Measurements from ENCODE around the gene GABRA4.

DNA sequence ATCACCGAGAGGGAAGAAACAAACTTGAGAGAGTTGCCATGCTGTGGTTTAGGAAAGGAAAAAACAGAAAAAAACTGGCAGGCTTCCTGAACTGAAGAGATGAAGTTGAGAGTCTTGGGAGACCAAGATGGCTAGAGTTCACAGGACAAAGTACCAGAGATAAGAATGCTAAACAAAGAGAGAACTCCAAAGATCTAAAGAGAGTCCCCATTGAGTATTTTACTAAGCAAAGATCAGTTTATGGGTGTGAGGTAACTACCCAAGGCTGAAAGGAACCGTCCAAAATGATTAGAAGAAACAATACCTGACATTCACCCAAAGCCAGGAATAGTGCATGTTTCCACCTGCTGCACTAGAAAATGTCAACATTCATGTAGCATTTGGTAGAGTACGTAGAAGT lies 62.5 kb downstream of the GABRA4 start:
- TF ChIP-seq POLR2A (IDR thresholded peaks at IDR 0.05) (no peak), CTCF (IDR thresholded peaks at IDR 0.05) (no peak)
